ENCODE measurements around the gene GNAO1.

GRCh38 chr16:56349086-56349415 lies 157.8 kb downstream of the GNAO1 start:
- no peak for TF ChIP-seq CTCF (IDR thresholded peaks at IDR 0.05; ENCODE audit: poor library complexity, severe bottlenecking)
- TF ChIP-seq REST (IDR thresholded peaks at IDR 0.05; ENCODE audit: borderline replicate concordance), result no peak
- no peak for TF ChIP-seq EZH2 (IDR thresholded peaks at IDR 0.05; ENCODE audit: borderline replicate concordance, insufficient read depth, low read length, poor library complexity, severe bottlenecking)
